Measurements from ENCODE around the gene PIAS1. TPM values are rescaled to one million over a fixed set of nuclear protein-coding genes. Genes with fewer than 3 reads are reported as not detected.

The PIAS1 gene
- polyA plus RNA-seq, 4 donors = 40.5 to 50.8 (median 49.1) TPM

DNA sequence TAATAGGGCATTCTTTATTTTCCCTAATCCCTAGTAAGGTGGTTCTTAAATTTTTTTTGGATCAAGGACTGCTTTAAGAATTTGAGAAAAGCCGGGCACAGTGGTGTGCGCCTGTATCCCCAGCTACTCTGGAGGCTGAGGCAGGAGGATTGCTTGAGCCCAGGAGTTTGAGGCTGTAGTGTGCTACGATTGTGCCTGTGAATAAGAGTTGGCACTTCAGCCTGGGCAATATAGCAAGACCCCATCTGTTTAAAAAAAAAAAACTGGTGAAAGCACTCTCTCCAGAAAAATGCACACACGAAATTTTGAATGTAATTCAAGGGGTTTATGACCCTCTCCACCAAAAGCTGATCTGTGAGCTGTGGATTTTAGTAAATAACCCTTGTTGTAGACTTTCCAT lies 119.0 kb downstream of the PIAS1 start:
- DNase-seq (ENCODE audit: low read depth in 4 of 4, low spot score in 3 of 4) = no peak

DNA sequence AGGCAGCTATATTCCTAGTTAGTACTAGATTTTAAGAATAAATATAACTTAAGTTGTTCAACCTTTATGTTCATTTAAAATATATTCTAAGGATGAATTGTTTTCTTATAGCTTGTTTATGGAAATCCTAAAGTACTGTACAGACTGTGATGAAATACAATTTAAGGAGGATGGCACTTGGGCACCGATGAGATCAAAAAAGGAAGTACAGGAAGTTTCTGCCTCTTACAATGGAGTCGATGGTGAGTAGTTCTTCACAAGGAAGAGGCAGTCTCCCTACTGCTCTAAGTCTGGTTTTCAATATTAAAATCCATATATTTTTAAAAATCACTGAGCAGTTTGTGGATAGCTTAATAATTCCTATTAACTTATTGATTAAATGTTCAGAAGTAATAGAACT lies 121.4 kb downstream of the PIAS1 start:
- no peak for DNase-seq (ENCODE audit: low read depth in 4 of 4, low spot score in 3 of 4)

DNA sequence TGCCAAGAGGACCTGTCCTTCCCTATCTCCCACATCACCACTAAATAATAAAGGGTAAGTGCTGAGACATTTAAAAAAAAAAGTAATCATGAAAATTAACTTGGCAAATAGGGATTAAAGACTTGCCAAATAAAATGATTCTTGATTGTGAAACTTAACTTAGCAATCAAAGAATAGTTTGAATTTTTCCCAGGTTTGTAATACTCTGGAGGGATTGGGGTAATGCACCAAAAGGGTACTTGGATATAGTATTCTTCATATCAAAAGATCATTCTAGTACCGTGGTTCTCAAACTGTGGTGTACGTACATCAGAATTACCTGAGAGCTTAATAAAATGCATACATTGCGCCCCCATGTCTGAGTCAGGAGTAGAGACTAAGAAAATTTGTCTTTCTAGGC lies 122.5 kb downstream of the PIAS1 start:
- DNase-seq (ENCODE audit: low read depth in 4 of 4, low spot score in 3 of 4) = no peak

DNA sequence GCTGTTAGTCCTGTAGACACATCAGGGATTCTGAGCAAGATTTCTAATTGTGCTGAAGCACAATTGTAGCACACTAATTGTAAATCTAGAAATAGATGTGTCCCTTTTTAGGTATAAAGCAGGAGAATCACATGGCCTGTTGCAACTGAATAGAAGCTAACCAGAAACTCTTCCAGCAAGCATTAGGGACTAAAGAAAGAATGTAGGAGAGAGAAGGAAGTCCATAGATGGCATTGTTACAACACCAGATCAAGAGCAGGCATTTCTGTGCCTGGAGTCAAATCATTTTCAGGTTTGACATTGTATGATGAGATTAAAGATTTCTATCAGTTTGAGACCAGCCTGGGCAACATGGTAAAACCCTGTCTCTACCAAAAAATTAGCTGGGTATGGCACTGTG lies 123.6 kb downstream of the PIAS1 start:
- no peak for DNase-seq (ENCODE audit: low read depth in 4 of 4, low spot score in 3 of 4)

DNA sequence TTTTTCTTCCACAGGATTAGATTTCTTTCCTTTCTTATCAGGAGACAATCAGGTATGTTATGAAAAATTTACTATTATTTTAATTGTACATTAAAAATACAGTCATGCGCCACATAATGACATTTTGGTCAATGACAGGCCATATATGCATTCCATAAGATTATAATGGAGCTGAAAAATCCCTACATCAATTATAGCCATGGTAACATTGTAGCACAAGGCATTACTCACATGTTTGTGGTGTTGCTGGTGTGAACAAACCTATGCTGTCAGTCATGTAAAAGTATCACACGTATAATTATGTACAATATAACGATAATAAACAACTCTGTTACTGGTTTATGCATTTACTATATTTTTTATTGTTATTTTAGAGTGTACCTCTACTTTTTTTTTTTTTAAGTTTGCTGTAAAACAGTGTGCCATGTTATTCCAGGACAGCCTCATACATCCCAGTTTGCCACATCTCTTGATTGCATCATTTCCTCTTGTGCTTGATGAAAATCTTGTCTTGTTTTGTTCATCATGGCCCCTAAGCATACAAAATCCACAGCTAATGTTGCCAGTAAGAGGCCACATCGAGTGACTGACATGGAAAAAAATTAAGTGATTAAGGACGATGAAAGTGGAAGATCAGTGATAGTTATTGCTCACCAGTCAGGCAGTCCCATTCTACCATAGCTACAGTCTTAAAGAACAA lies 129.7 kb downstream of the PIAS1 start:
- no peak for DNase-seq (ENCODE audit: low read depth in 4 of 4, low spot score in 3 of 4)

DNA sequence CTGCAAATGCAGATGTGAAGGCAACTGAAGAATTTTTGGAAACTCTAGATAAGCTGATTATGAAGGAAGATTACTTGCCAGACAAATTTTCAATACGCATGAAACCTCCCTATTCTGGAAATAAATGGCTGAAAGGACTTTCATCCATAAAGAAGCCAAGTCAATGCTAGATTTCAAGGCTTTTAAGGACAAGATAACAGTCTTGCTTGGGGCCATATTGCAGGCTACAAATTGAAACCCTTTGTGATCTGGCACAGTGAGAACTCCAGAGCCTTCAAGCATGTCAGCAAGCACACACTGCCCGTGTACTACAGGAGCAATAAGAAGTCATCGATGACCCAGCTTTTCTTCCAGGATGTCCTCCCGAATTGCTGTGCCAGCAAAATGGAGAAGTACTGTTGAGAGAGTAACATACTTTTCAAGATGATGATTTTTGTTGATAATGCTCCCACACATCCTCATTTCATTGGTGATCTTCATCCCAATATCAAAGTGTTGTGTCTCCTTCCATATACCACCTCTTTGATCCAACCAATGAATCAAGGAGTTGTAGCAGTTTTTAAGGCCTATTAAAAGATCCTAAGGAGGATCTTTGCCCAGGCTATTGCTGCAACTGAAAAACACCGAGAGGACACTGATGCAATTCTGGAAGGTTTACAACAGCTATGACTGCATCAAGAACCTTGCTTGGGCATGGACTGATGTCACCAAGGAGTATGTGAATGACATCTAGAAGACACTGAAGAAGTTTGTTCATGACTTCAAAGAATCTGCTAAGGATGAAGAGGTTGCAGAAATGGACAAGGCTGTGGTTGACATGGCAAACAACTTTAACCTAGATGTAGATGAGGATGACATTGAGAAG lies 130.7 kb downstream of the PIAS1 start:
- no peak for DNase-seq (ENCODE audit: low read depth in 4 of 4, low spot score in 3 of 4)

DNA sequence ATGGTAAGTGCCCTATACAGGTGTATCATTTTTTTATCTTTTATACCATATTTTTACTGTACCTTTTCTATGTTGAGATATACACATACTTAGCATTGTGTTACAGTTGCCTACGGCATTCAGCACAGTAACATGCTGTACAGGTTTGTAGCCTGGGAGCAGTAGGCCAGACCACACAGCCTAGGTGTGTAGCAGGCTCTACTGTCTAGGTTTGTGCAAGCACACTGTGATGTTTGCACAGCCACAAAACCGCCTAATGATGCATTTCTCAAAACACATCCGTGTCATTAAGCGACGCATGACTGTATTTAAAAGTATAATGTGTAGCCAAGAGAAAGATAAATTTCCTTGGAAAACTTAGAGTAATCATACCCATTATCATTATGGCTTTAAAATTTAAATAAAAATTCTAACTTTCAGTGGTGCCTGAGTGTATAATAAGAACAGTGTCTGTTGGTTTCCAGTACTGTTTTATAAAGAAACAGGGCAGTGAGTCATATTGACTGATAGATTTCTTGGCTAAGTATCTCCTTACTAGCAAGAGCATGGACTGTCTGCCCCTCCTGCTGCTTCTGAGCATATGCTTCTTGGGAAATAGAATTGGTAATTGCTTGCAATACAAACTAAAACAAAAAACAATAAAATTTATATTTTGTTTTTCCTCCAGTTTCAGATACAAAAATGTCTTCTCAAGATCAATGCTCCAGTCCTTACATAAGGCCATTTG lies 132.7 kb downstream of the PIAS1 start:
- no peak for DNase-seq (ENCODE audit: low read depth in 4 of 4, low spot score in 3 of 4)

DNA sequence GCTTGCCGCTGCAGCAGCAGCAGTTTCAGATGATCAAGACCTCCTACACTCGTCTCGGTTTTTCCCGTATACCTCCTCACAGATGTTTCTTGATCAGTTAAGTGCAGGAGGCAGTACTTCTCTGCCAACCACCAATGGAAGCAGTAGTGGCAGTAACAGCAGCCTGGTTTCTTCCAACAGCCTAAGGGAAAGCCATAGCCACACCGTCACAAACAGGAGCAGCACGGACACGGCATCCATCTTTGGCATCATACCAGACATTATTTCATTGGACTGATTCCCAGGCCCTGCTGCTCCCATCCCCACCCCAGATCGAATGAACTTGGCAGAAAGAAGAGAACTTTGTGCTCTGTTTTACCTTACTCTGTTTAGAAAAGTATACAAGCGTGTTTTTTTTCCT lies 133.4 kb downstream of the PIAS1 start:
- no peak for DNase-seq (ENCODE audit: low read depth in 4 of 4, low spot score in 3 of 4)

DNA sequence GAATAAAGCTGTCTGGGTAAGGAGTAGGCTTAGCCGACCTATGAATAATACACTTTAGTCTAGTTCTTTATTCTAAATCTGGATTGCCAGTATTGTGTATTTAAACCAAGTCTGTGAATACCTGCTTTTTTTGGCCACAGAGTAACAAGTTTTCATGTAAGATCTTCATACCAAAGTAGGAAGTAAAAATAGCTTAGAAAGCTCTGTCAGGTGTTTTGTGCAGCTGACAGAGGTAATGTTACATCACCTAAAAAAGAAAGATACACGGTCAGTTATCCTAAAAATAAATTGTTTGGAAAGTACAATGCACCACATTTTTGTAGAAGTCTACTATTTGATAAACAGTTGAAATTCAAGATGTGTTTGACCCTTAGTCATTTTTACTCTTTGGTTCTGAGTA lies 134.5 kb downstream of the PIAS1 start:
- DNase-seq (ENCODE audit: low read depth in 4 of 4, low spot score in 3 of 4) = no peak

DNA sequence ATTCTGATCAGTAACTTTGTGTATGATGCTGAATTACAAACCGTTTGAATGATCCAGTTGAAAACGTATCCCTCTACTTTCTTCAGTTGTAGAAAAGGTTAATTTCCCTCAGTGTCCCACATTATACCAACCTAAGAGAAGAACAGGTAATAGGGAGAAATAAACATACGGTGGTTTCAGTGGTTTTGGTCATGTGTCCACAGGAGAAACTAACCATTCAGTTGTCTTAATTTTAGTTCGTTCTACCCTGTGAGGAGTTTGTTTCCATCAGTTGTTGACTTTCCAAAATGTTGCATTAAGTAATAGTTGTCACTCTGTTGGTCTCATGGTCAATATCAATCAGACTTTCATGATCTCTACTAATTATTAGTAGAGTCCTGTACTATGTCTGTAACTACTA lies 135.9 kb downstream of the PIAS1 start:
- DNase-seq (ENCODE audit: low read depth in 4 of 4, low spot score in 3 of 4) = no peak

DNA sequence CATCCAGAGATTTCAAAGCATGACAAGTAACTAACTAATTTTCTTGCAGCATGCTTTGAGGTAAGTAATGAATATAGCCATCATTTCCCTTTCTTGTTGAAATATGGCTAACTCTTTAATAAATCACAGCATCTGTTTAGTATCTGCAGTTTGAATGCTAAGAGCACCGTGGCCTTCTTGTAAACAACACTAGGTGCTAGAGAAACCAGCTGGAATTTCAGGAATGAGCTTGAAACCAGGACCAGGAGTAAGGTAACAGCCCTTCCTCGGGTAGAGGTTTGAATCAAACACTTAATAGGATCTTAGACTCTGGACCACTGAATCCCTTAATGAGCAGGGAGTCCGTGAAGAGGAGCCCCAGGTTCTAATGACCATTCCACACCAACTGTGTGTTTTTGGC lies 137.4 kb downstream of the PIAS1 start:
- no peak for DNase-seq (ENCODE audit: low read depth in 4 of 4, low spot score in 3 of 4)

DNA sequence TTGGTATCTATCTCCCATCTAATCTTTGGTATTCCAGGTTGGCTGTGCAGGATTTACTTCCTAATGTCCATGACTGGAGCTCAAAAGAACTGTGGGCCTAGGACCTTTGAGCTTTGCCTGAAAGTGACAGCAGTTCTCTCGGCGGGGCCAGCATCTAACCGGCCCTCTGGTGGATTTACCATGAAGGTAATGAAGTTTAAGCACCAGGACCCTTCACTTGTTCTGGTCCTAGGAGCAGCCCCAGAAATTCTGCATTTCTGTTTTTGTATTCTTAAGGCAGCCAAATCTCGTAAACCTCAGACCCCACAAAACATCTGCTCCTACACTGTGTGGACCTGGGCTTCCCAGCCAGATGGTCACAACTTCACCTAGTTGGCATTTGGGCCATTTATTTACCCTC lies 138.0 kb downstream of the PIAS1 start:
- DNase-seq (ENCODE audit: low read depth in 4 of 4, low spot score in 3 of 4) = no peak

DNA sequence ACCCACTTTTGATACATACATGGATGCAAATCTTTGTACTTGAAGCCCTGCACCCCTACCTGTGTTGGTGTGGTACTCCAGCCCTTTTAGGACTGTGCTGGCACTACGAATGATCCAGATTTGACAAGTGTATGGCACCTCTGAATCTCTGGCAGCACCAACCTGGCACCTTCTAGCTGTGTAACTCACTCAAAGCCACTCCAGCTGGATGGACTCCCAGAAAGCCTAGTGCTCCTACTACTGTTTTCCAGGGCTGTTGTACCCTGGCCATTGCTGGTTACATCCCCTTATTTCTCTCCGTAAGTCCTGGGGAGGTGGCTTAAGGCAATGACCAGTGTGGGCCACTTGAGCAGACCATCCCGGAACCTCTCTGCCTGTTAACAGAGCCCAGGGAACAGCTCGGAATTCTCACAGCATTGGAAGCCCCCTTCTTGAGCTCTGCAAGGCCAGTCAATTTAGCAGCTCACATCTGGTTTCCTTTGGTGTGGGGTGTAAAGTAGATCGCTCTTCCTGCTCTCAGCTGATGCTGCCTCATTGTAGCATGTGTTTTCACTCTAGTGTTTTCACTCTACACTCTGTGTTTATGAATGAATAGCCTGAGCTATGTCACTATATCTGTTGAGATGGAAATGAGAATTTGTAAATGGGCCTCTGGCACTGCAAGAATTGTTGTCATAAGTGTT lies 138.8 kb downstream of the PIAS1 start:
- DNase-seq (ENCODE audit: low read depth in 4 of 4, low spot score in 3 of 4) = no peak

DNA sequence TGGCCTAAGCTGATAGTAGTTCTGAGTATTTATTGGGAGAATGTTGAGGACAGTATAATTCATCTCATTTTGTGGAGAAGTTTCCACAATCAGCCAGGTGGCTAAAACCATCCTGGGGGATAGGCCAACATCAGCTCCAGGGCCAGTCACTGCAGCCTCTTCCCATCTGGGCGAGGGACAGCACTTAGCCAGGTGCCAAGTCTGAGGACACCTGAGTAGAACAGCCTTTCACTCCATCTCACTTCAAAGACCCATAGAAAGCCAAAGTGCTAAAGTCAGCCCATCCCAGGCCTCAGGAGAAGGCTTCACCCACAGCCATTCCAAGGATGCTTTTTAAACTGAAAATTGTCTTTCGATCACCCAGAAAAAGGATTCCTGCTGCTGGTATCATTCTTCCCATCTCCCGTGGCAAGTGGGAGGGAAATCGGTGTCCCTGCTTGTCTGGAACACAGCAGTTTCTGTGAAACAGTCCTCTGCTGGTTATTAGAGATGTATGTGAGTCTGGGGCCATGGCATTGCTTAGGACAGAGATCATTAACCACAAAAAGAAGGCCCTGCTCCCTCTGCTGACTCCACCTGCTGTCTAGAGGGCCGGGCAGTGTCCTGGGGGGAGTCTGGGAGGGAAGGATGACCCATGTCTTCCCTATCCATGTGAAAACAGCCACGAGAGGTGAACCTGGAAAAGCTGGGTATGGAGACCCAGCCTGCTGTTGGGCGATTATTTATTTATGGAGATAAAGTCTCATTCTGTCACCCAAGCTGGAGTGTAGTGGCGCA lies 141.4 kb downstream of the PIAS1 start:
- DNase-seq (ENCODE audit: low read depth in 4 of 4, low spot score in 3 of 4) = no peak

DNA sequence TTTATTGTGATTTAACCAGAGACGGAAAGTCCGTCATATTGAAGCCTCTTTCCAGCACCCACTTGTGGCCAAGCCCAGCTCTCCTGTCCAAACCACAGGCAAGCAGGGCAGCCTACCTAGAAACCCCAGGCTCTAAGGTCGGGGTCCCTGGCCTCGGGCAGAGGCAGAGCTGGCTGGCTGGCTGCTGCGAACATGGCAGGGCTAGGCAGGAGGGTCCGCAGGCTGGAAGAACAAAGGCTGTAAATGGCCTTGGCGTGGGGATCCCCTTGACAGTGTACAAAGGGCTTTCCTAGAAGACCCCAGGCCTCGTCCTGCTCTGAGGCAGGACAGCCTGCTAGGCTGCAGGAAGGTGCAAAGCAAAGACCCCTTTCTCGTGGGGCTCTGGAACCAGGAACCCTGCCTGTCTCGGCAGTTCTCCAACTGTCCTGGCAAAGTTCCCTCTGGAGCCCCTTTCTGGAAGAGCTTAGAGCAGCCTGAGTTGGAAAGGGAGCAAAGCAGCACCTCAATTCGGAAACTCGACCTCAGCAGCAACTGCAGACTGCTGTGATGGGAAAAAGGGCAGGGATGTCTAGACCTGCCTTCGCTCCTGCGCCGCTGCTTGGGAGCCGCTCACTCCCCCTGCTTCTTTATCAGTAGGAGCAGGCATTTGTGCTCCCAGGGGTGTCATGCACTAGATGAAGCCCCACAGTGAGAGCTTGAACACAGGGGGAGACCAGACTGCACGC lies 142.5 kb downstream of the PIAS1 start:
- DNase-seq (ENCODE audit: low read depth in 4 of 4, low spot score in 3 of 4) = no peak

DNA sequence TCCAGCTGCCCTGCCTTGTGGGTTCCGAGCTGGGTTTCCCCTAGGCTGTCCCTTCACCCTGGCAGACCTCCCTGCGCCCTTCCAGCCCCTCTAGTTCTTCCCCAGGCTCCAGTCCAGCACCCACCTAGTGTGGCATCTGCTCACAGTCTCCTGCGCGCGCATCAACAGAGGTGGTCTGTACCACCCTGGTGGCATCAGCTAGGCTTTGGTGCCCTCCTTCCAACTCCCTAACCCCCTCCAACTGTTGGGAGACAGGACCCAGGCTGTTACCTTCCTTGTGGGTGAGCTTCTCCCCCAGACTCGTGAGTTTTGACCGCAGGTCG lies 143.0 kb downstream of the PIAS1 start:
- no peak for DNase-seq (ENCODE audit: low read depth in 4 of 4, low spot score in 3 of 4)

DNA sequence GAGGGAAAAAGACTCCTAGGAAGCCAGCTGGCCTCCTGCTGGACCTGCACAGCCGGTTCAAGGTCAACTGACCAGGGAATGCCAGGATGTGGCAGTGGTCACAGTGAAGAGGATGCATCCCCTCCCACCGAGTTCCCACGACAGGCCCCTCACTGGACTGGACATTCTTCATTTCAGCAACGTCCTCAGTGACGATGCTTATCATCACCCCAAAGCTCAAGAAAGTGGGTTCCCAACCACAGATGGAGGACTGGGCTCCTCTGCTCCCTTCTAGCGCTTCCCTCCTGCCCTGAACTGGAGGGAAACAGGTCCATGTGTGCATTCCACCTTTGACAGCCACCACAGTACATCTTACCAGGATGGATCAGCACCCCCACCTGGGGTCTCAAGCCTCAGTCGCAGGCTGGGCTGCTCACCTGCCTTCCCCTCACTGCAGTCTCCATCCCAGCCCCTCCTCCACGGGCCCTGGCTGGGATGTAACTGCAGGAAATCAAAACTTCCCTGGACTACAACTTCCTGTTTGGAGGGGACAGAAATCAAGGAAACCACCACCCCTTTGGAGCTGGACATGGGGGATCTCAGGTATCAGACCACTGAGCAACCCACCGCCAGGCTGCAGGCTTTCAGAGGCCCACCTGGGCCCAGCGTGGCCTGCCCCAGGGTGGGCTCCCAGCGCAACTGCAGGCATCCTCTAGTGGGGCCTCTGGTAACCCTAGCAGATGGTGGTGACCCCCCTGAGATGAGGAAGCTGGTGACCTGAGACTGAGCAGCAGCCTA lies 143.7 kb downstream of the PIAS1 start:
- no peak for DNase-seq (ENCODE audit: low read depth in 4 of 4, low spot score in 3 of 4)

DNA sequence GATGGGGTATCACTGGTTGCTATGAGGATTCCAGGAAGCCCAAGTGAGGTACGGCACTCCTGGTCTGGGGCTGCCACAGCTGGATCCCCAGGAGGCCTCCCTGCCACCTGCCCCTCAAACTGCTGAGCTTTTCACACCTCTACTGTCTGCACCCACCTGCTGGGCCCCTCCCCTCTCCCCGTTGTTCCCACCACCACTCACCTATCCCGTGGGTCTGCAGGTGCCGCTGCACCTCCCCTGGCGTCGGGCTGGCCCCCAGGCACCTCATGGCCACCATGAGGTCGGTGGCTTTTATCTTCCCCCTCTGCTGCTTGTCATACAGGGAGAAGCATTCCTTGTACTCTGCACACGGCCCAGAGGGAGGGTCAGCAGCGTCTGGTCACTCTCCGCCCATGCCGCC lies 145.2 kb downstream of the PIAS1 start:
- no peak for DNase-seq (ENCODE audit: low read depth in 4 of 4, low spot score in 3 of 4)

All from right renal pelvis (tissue), 4 donors.